Activated CD4-positive, alpha-beta T cell treated with anti-CD3 and anti-CD28 coated beads, Interleukin-2, amount 50 U/mL, for 4 hours (primary cell): ENCODE measurements around the gene PMEL.
"Not testable (repeated sequence)": the region's sequence is repeated elsewhere in the genome, so short reads cannot be mapped to it uniquely, and the experiment has no call there.

ENCODE experiments used
- DNase-seq, 2 experiments: peaks; one replicate each; pipeline ENCODE4 v3.0.0-alpha.2; 2020

Gene PMEL

GRCh38 chr12:55938826-55939501 is 26.9 kb downstream of the PMEL start:
- no peak for DNase-seq

- DNase-seq: no peak
Observed at GRCh38 chr12:55937981-55938380, 27.9 kb downstream of the PMEL start.

GRCh38 chr12:55935738-55936151 is 30.1 kb downstream of the PMEL start:
- peak; percentile 36 for DNase-seq

- no peak for DNase-seq
Observed at GRCh38 chr12:55934773-55935172, 31.1 kb downstream of the PMEL start.

- DNase-seq: no peak
Observed at GRCh38 chr12:55933799-55934742, 31.8 kb downstream of the PMEL start.

GRCh38 chr12:55933169-55933798 is 32.6 kb downstream of the PMEL start:
- no peak for DNase-seq

- DNase-seq: peak; percentile 45 to 50
Observed at GRCh38 chr12:55932551-55932910, 33.3 kb downstream of the PMEL start.

- no peak for DNase-seq
Observed at GRCh38 chr12:55931780-55932550, 33.9 kb downstream of the PMEL start.

GRCh38 chr12:55931317-55931779 is 34.5 kb downstream of the PMEL start:
- no peak for DNase-seq

GRCh38 chr12:55930771-55931316 is 35.0 kb downstream of the PMEL start, which contains the start of gene DGKA:
Gene DGKA (plus strand): TSS chr12:55931162. CDS start chr12:55936504, 5,342 bp downstream.
- DNase-seq: peak; percentile 69 to 71

- DNase-seq: peak; percentile 70 to 77
Observed at GRCh38 chr12:55929306-55929791, 36.5 kb downstream of the PMEL start.

- peak; percentile 38 to 41 for DNase-seq
Observed at GRCh38 chr12:55927588-55928502, 38.0 kb downstream of the PMEL start, which contains the start of gene PYM1. Gene PYM1 (minus strand): TSS chr12:55927894. CDS start chr12:55927761, 133 bp downstream.

GRCh38 chr12:55926738-55927587 is 38.9 kb downstream of the PMEL start:
- DNase-seq: peak; percentile 78 to 86

- no peak for DNase-seq
Observed at GRCh38 chr12:55925870-55926737, 39.7 kb downstream of the PMEL start.

GRCh38 chr12:55925371-55925770 is 40.5 kb downstream of the PMEL start:
- DNase-seq: no peak

- not testable (repeated sequence) for DNase-seq
Observed at GRCh38 chr12:55923648-55924047, 42.2 kb downstream of the PMEL start.

- no peak for DNase-seq
Observed at GRCh38 chr12:55922126-55922525, 43.7 kb downstream of the PMEL start.

GRCh38 chr12:55919032-55919431 is 46.8 kb downstream of the PMEL start:
- DNase-seq: not testable (repeated sequence)

- no peak for DNase-seq
Observed at GRCh38 chr12:55915482-55915859, 50.4 kb downstream of the PMEL start.
